H1 (cell line): ENCODE data around the gene STAG1. TPM values are rescaled to one million over a fixed set of nuclear protein-coding genes. Genes with fewer than 3 reads are reported as not detected.

ENCODE experiments used
- CTCF ChIA-PET: fragments of 300-600 bp; sonication (Branson Sonifier 250); formaldehyde crosslinking; loops from one replicate; lab custom pipeline; 2021; ENCODE audit not compliant: partially characterized antibody; lab: Charles Lee
- POLR2A ChIA-PET: fragments of 300-600 bp; sonication (Branson Sonifier 250); formaldehyde crosslinking; loops from one replicate; lab custom pipeline; 2021; ENCODE audit warnings: inconsistent platforms; ENCODE audit not compliant: partially characterized antibody; lab: Charles Lee
- DNase-seq, 2 experiments: peaks; one replicate each; pipeline versions ENCODE4 v3.0.0 to v3.0.0-alpha.2; 2010 to 2022; ENCODE audit warnings: low spot score in 2 of 2, low read depth in 1 of 2, mixed read lengths in 1 of 2
- FAIRE-seq: peaks from 2 replicates; lab custom pipeline; 2011; peaks lifted over from hg19 to GRCh38; lab: Jason Lieb, UNC
- H2AFZ ChIP-seq: 2 replicates; pipeline ENCODE4 v1.8.1; 2012; ENCODE audit warnings: low read length, inconsistent platforms
- H2AK5ac ChIP-seq: 2 replicates; pipeline ENCODE4 v1.6.1; 2013; ENCODE audit warnings: low read depth, low read length
- H2BK120ac ChIP-seq: replicated peaks from 2 replicates; pipeline ENCODE3; 2013; ENCODE audit warnings: low read depth, low read length, inconsistent platforms
- H2BK12ac ChIP-seq: 2 replicates; pipeline ENCODE4 v1.6.1; 2013; ENCODE audit warnings: low read depth, low read length
- H2BK15ac ChIP-seq: 2 replicates; pipeline ENCODE4 v1.6.1; 2013; ENCODE audit warnings: low read length
- H2BK20ac ChIP-seq: 2 replicates; pipeline ENCODE4 v1.6.1; 2013; ENCODE audit warnings: low read length
- H2BK5ac ChIP-seq: 2 replicates; pipeline ENCODE4 v1.6.1; 2013; ENCODE audit warnings: low read depth, low read length
- H3K14ac ChIP-seq: 2 replicates; pipeline ENCODE4 v1.6.1; 2013; ENCODE audit warnings: inconsistent platforms; ENCODE audit not compliant: insufficient read length
- H3K18ac ChIP-seq: 2 replicates; pipeline ENCODE4 v1.6.1; 2013; ENCODE audit warnings: low read length; ENCODE audit errors: extremely low read depth
- H3K23ac ChIP-seq: 2 replicates; pipeline ENCODE4 v1.6.1; 2013; ENCODE audit warnings: inconsistent platforms; ENCODE audit not compliant: insufficient read length
- H3K23me2 ChIP-seq: 2 replicates; pipeline ENCODE4 v1.6.1; 2013; ENCODE audit warnings: low read depth, low read length
- H3K27ac ChIP-seq: 2 replicates; pipeline ENCODE4 v1.6.1; 2011; ENCODE audit warnings: low read depth, low read length, inconsistent platforms
- H3K27me3 ChIP-seq, 4 experiments: replicated peaks in 1 of 4; 1 replicate in 1 of 4; 2 replicates in 3 of 4; pipeline versions ENCODE4 v1.6.1 to v1.8.1; 2011 to 2013; ENCODE audit warnings: low read length in 3 of 4, mild to moderate bottlenecking in 3 of 4, inconsistent platforms in 2 of 4, mixed read lengths in 2 of 4, moderate library complexity in 1 of 4; ENCODE audit not compliant: control insufficient read depth in 3 of 4, insufficient read depth in 3 of 4; ENCODE audit errors: extremely low read depth in 1 of 4
- H3K36me3 ChIP-seq, 4 experiments: 2 replicates each; pipeline versions ENCODE4 v1.6.1 to v1.8.1; 2011 to 2013; ENCODE audit warnings: mild to moderate bottlenecking in 4 of 4, low read length in 3 of 4, moderate library complexity in 2 of 4, control low read depth in 1 of 4, inconsistent platforms in 1 of 4; ENCODE audit not compliant: insufficient read depth in 4 of 4, control insufficient read depth in 2 of 4
- H3K4ac ChIP-seq: replicated peaks from 2 replicates; pipeline ENCODE3; 2013; ENCODE audit warnings: low read length, low read depth, mixed read lengths, inconsistent platforms; ENCODE audit not compliant: insufficient read length
- H3K4me1 ChIP-seq, 4 experiments: replicated peaks in 1 of 4; 1 replicate in 1 of 4; 2 replicates in 3 of 4; pipeline versions ENCODE4 v1.6.1 to v1.8.1; 2011 to 2013; ENCODE audit warnings: low read length in 3 of 4, inconsistent platforms in 2 of 4, mixed read lengths in 1 of 4; ENCODE audit not compliant: insufficient read depth in 4 of 4, control insufficient read depth in 3 of 4
- H3K4me2 ChIP-seq, 2 experiments: 2 replicates each; pipeline versions ENCODE4 v1.6.1 to v1.8.1; 2011 to 2013; ENCODE audit warnings: low read depth in 2 of 2, low read length in 2 of 2, control low read depth in 1 of 2, inconsistent platforms in 1 of 2, mild to moderate bottlenecking in 1 of 2; ENCODE audit not compliant: insufficient read depth in 1 of 2
- H3K4me3 ChIP-seq, 4 experiments: fragments of 200-600, 300-600 bp in 1 of 4; sonication (generic), shearing (Covaris generic), sonication (Bioruptor Twin) in 1 of 4; 2 replicates each; pipeline versions ENCODE4 v1.5.1 to v1.8.1; 2011 to 2016; ENCODE audit warnings: low read length in 4 of 4, low read depth in 3 of 4, control low read depth in 2 of 4, inconsistent platforms in 2 of 4, mild to moderate bottlenecking in 2 of 4, mixed read lengths in 1 of 4, moderate library complexity in 1 of 4; ENCODE audit not compliant: insufficient read depth in 2 of 4; ENCODE audit errors: extremely low read depth in 1 of 4
- H3K56ac ChIP-seq: replicated peaks from 2 replicates; pipeline ENCODE3; 2013; ENCODE audit warnings: low read depth, mild to moderate bottlenecking, mixed read lengths, low read length, inconsistent platforms; ENCODE audit not compliant: insufficient read length
- H3K79me1 ChIP-seq: 2 replicates; pipeline ENCODE4 v1.6.1; 2013; ENCODE audit warnings: low read depth, low read length, control low read depth
- H3K79me2 ChIP-seq, 2 experiments: 2 replicates each; pipeline versions ENCODE4 v1.6.1 to v1.8.1; 2012 to 2013; ENCODE audit warnings: low read length in 2 of 2, mild to moderate bottlenecking in 2 of 2, inconsistent platforms in 1 of 2; ENCODE audit not compliant: insufficient read depth in 2 of 2, control insufficient read depth in 1 of 2
- H3K9ac ChIP-seq, 4 experiments: replicated peaks in 1 of 4; 1 replicate in 1 of 4; 2 replicates in 3 of 4; pipeline versions ENCODE4 v1.6.1 to v1.8.1; 2011 to 2013; ENCODE audit warnings: low read depth in 3 of 4, low read length in 3 of 4, control low read depth in 2 of 4, mild to moderate bottlenecking in 2 of 4, moderate library complexity in 2 of 4, inconsistent platforms in 1 of 4; ENCODE audit errors: extremely low read depth in 1 of 4
- H3K9me3 ChIP-seq, 2 experiments: 2 replicates each; pipeline versions ENCODE4 v1.6.1 to v1.8.1; 2012 to 2013; ENCODE audit warnings: mild to moderate bottlenecking in 2 of 2, moderate library complexity in 2 of 2, control low read depth in 1 of 2, inconsistent platforms in 1 of 2, low read depth in 1 of 2, low read length in 1 of 2, mixed read lengths in 1 of 2; ENCODE audit not compliant: insufficient read depth in 2 of 2
- H4K20me1 ChIP-seq, 2 experiments: replicated peaks in 1 of 2; 2 replicates each; pipeline versions ENCODE3 to v1.8.1; 2011 to 2013; ENCODE audit warnings: inconsistent platforms in 2 of 2, low read length in 2 of 2, mild to moderate bottlenecking in 1 of 2; ENCODE audit not compliant: insufficient read depth in 2 of 2, control insufficient read depth in 1 of 2
- H4K5ac ChIP-seq: 2 replicates; pipeline ENCODE4 v1.6.1; 2013; ENCODE audit warnings: low read length, low read depth, mixed read lengths, inconsistent platforms; ENCODE audit not compliant: insufficient read length
- H4K8ac ChIP-seq: 2 replicates; pipeline ENCODE4 v1.8.0; 2013; ENCODE audit warnings: mild to moderate bottlenecking, moderate library complexity, low read length, inconsistent platforms; ENCODE audit not compliant: insufficient read depth; ENCODE audit errors: extremely low read depth
- H4K91ac ChIP-seq: replicated peaks from 2 replicates; pipeline ENCODE3; 2013; ENCODE audit warnings: low read length, mixed read lengths, inconsistent platforms; ENCODE audit not compliant: insufficient read length
- EZH2 ChIP-seq: fragments of 200-600 bp; sonication (generic); IDR thresholded peaks from 2 replicates; pipeline ENCODE4 v1.7.1; 2012; ENCODE audit warnings: low read depth, mild to moderate bottlenecking, moderate library complexity, low read length, inconsistent platforms; ENCODE audit not compliant: severe bottlenecking
- HDAC2 ChIP-seq, 2 experiments: fragments of 300-600 bp in 1 of 2; sonication (generic) in 1 of 2; IDR thresholded peaks; 2 replicates each; pipeline ENCODE4 v1.6.1; 2011 to 2012; ENCODE audit warnings: low read depth in 2 of 2, low read length in 2 of 2, mild to moderate bottlenecking in 2 of 2, moderate library complexity in 2 of 2, borderline replicate concordance in 1 of 2, inconsistent platforms in 1 of 2
- MAX ChIP-seq: IDR thresholded peaks from 2 replicates; pipeline ENCODE4 v1.6.1; 2012; ENCODE audit warnings: inconsistent platforms
- PHF8 ChIP-seq: fragments of 200-600 bp; sonication (generic); conservative IDR thresholded peaks from 2 replicates; pipeline ENCODE4 v1.7.1; 2012; ENCODE audit warnings: low read depth, mild to moderate bottlenecking, inconsistent platforms, low read length, moderate library complexity
- RXRA ChIP-seq: IDR thresholded peaks from 2 replicates; pipeline ENCODE4 v1.6.1; 2011; ENCODE audit warnings: low read depth, mild to moderate bottlenecking, low read length, moderate library complexity; ENCODE audit not compliant: insufficient read depth
- SAP30 ChIP-seq: fragments of 300-600 bp; sonication (generic); IDR thresholded peaks from 2 replicates; pipeline ENCODE4 v1.7.1; 2012; ENCODE audit warnings: low read length, moderate library complexity, mild to moderate bottlenecking, inconsistent platforms; ENCODE audit not compliant: insufficient read depth, insufficient replicate concordance
- SIRT6 ChIP-seq: IDR thresholded peaks from one replicate; pipeline ENCODE4 v1.7.1; 2012; ENCODE audit warnings: low read length, inconsistent platforms
- SIX5 ChIP-seq: IDR thresholded peaks from 2 replicates; pipeline ENCODE4 v1.6.1; 2011; ENCODE audit warnings: mild to moderate bottlenecking, low read depth, low read length
- TAF1 ChIP-seq: IDR thresholded peaks from 2 replicates; pipeline ENCODE4 v1.6.1; 2011; ENCODE audit warnings: mild to moderate bottlenecking, low read depth, low read length
- TCF12 ChIP-seq: IDR thresholded peaks from 2 replicates; pipeline ENCODE4 v1.6.1; 2011; ENCODE audit warnings: low read depth, mild to moderate bottlenecking, low read length
- WGBS, 2 experiments: shearing (Covaris generic) in 1 of 2; methylation state at CpG; one replicate each; pipeline versions ENCODE4 v1.1.6 to v1.1.7; 2013 to 2015; ENCODE audit warnings: low lambda C conversion rate in 2 of 2, mixed read lengths in 2 of 2, inconsistent platforms in 1 of 2, low coverage in 1 of 2, missing lambda C conversion rate in 1 of 2; ENCODE audit not compliant: insufficient replicate concordance in 2 of 2, insufficient coverage in 1 of 2, insufficient read length in 1 of 2; ENCODE audit errors: extremely low coverage in 1 of 2, missing lambda C conversion rate in 1 of 2; 5-methylcytosine and 5-hydroxymethylcytosine counted together
- polyA plus RNA-seq, 7 experiments: library from polyadenylated mRNA; depleted of rRNA in 3 of 7; stranded (reverse) in 5 of 7; unstranded in 2 of 7; fragments of >200 nt in 5 of 7; fragments of 200-250 nt in 2 of 7; gene quantifications; 1 replicate in 5 of 7; 2 replicates in 1 of 7; 4 replicates in 1 of 7; pipeline versions ENCODE4 v1.2.1 to v1.2.3, GENCODE V29; 2011 to 2013; ENCODE audit warnings: missing spikeins in 2 of 7, mixed read lengths in 2 of 7
- total RNA-seq: library from RNA; stranded (reverse); fragmentation: NEBNext Ultra II Directional; extraction: Animal tissue kit (Norgen Biotek cat#: 25700); gene quantifications from 2 replicates; pipeline ENCODE4 v1.2.1, GENCODE V29; 2021

Gene STAG1
- total and polyA plus RNA-seq, 2 of the 8 experiments (the other 6 are each of a cell fraction or from before 2014, with no cell fraction given): 4.6 to 23.4 TPM

- H3K4me1 ChIP-seq: no peaks in the 10 kb centered on the region
- no peak overlapping the region for H2AFZ ChIP-seq
- H4K5ac ChIP-seq: no peak overlapping the region
- no peak overlapping the region for H3K27ac ChIP-seq
- ChIA-PET POLR2A (no interaction called here), CTCF (interaction anchor here (0.7 kb wide), 1 partner anchor 428 kb away, joined by 3 read pairs; no protein-coding TSS in a partner anchor)
- H3K36me3 ChIP-seq: 0 out of 8 replicates have a peak, but pooled peaks cover 0 to 2% (median 0%) of the 10 kb centered on the region in 4 experiments
- no peak overlapping the region for H3K9ac ChIP-seq
- H3K79me1 ChIP-seq: no peaks in the 10 kb centered on the region
- no peak overlapping the region for H2BK15ac ChIP-seq
- H3K79me2 ChIP-seq: no peaks in the 10 kb centered on the region
- H4K20me1 ChIP-seq: no peaks in the 10 kb centered on the region
- H3K4me2 ChIP-seq: no peak overlapping the region
- 95% methylated on average over 6 of the region's 6 CpGs; no CpG with 5 or more reads in 1 of the 2 experiments for WGBS, 2 experiments
- no peak for FAIRE-seq
- no peak for DNase-seq
- H2BK20ac ChIP-seq: no peak overlapping the region
- H3K23ac ChIP-seq: no peak overlapping the region
- H4K8ac ChIP-seq: no peak overlapping the region
- TF ChIP-seq TAF1 (no peak), RXRA (no peak), SIRT6 (no peak), HDAC2 (IDR thresholded peaks at IDR 0.05; ENCODE audit: borderline replicate concordance in 1 of 2, low read depth in 2 of 2, low read length in 2 of 2) (no peak), TCF12 (no peak), SIX5 (no peak), SAP30 (no peak), MAX (no peak), PHF8 (no peak), EZH2 (no peak)
- no peak overlapping the region for H2AK5ac ChIP-seq
- no peaks in the 10 kb centered on the region for H3K9me3 ChIP-seq
- no peak overlapping the region for H2BK120ac ChIP-seq
- no peak overlapping the region for H3K4me3 ChIP-seq
- no peak overlapping the region for H3K56ac ChIP-seq
- H3K27me3 ChIP-seq: no peaks in the 10 kb centered on the region
- no peak overlapping the region for H3K18ac ChIP-seq
- no peaks in the 10 kb centered on the region; the same call in 1 of the 2 replicates for H3K23me2 ChIP-seq
- no peak overlapping the region for H2BK5ac ChIP-seq
- no peak overlapping the region for H3K4ac ChIP-seq
- no peak overlapping the region for H4K91ac ChIP-seq
- H2BK12ac ChIP-seq: no peak overlapping the region
- H3K14ac ChIP-seq: no peak overlapping the region
Observed at GRCh38 chr3:136498919-136499447, 253.2 kb downstream of the STAG1 start.
